CD4-positive, alpha-beta T cell treated with Interleukin-4 for 4 hours (primary cell): ENCODE results near the gene PFDN1.

ENCODE experiments used
- DNase-seq: peaks from one replicate; pipeline ENCODE4 v3.0.0-alpha.2; 2020

Gene PFDN1

DNA sequence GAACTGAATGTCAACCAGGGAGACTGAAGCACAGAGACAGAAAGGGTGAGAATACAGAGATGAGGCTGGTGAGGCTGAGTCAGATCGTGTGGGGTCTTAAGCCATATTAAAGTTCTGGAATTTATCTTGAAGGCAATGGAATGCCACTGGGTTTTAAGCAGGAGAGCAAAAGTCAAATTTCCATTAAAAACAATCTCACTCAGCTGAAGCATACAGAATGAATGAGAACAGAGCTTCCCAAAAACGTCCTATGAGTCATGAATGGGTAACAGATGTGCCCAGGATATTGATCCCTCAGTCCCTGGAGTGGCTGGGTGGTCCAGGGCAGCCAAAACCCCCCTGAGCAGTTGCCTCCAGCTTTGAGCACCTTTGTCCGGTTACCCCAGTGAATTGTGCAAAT is 44.9 kb downstream of the PFDN1 start:
- DNase-seq, result no peak

DNA sequence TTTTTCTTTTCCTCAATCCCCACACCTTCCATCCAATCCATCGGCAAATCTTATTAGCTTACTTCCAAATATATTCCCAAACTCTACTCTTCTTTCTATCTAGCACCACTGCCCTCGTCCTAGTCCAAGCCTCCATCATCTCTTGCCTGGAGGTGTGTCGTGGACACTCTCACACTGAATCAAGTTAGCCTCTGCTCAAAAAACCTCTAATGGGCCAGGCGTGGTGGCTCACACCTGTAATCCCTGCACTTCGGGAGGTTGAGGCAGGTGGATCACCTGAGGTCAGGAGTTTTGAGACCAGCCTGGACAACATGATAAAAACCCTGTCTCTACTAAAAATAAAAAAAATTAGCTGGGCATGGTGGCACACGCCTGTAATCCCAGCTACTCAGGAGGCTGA is 46.2 kb downstream of the PFDN1 start:
- DNase-seq, result no peak

- no peak for DNase-seq
Measured at GRCh38 chr5:140255460-140256157, 47.3 kb downstream of the PFDN1 start.

- peak; percentile 21 for DNase-seq
Measured at GRCh38 chr5:140253985-140254384, 48.9 kb downstream of the PFDN1 start.

DNA sequence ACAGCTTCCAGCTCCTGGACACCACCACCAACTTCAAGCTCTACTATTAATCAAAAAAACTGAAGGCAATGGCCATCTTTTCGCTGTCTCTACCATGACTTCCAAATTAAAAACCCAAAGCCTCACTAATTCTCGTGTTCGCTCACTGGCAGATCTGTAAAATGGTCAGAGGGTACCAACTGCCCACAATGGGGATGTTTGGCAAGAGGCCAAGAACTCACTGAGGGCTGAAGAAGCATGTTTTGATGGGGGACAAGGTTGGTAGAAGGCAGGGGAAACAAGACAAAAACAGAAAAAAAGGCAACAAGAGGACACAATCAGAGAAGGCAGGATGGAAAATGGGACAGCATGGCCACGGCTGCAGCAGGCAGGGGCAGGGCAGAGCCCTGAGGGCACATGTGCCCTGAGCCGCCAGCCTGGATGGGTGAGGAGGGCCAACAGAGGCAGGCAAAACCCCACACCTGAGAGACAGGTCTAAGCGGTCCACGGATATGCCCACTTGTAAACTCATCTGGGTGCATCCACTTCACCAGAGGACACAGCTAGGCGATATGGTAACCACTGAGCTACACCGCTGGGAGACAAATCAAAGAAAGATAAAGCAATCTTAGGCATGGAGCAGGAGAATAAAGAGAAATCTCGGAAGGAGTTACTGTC is 50.3 kb downstream of the PFDN1 start:
- DNase-seq, result no peak

DNA sequence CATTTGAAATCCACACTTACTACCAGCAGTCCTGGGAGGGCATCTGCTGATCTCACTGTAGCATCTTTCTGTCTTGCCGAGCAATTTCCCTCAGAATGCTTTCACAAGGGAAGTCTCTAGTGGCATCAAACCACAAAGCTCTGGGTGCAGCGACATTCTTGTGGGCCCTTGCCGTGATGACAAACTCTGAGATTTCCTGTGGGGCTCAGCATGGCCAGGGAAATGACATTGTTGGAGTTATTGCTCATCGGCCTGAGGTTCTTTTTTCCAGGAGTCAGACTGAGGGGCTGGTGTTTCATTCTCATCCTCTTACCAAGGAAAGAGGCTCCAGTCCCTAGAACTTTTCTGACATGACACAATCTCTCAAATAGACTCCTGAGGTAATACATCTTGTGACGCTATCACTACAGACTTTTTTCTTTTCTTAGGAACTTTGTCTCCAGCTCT is 51.4 kb downstream of the PFDN1 start:
- peak; percentile 73 for DNase-seq

GRCh38 chr5:140250386-140250785 is 52.5 kb downstream of the PFDN1 start:
- no peak for DNase-seq

DNA sequence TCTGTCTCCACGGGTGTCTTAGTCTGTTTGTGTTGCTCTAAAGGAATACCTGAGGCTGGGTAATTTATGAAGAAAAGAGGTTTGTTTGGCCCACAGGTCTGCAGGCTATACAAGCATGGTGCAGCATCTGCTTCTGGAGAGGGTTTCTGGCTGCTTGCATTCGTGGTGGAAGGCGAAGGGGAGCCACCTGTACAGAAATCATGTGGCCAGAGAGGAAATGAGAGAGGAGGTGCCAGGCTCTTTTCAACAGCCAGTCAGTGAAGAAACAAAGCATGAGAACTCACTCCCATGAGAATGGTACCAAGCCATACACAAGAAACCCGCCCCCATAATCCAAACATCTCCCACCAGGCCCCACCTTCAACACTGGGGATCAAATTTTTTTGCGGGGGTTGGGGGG is 53.4 kb downstream of the PFDN1 start:
- DNase-seq, result no peak

GRCh38 chr5:140248414-140248813 is 54.5 kb downstream of the PFDN1 start:
- no peak for DNase-seq

DNA sequence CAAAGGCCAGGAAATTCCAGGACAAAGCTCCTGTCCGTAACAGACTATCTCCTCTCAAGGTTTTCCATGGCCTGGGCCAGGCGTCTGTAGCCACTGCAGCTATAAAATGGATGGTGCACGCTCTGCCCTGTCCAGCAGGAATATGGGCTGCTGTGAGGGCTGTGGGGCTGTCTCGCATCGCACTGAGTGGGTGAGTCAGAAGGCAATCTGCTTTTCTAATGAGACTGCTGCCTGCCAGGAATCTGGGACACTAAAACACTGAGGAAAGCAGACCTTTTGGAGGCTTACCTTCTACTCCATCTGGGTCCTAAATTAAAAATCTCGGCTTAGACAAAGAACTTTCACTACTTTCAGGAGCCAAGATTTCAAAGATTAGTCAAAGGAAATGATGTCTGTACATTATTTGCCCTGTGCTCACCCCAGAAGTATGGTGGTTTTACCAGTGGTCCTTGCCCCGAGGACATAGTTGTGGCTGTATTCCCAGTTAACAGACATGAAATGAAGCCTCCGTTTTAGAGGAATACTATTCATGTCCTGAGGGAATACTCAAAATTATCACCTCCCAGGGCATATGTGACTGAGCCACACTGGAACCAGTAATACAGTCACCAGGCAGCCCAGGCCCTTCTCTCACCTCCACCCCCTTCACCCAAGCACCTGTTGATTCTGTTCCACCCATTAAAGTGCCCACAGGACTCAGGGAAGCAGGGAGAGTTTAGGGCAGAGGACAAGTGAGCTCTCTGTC is 56.4 kb downstream of the PFDN1 start:
- DNase-seq, result no peak

DNA sequence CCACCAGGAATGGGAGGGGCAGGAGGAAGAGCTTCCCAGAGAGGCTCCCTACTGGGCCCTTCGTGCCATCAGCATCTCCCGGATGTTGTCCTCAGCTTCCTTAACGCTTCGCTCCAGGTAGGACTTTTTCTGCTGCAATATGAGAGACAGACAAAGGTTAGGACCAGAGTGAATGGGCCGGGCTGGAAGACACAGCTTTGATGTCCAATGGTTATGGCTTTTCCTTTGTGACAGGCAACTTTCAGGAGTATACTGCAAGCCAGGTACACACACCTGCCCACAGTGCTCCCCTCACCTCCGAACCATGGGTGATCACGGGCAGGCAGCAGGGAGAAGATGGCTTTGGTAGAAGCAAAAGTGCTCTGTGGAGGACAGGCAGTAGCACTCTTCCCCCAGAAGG is 57.0 kb downstream of the PFDN1 start:
- DNase-seq, result no peak

- DNase-seq, result no peak
Measured at GRCh38 chr5:140245341-140245740, 57.6 kb downstream of the PFDN1 start.

DNA sequence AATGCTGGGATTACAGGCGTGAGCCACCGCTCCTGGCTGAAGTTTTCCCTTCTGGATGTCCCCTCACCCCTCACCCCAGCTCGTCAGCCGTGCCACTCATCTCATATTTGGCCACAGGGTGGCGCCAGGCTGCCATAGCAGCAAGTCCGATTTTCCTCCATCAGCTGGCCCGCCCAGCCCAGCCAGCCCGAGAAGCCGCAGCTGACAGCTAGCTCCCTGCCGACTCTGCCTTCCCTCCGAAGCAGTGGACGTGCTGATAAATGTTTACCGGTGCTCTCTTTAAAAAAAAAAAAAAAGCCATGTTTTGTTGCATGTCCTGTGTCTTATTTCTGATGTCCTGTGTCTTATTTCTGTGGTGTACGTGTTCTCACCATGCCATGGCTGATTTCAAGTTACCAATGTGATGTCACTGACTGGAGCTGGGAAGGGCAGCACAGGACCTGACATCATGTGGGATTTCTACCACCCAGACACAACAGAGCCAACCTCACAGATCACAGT is 58.3 kb downstream of the PFDN1 start:
- peak; percentile 68 for DNase-seq

GRCh38 chr5:140243706-140244250 is 59.1 kb downstream of the PFDN1 start:
- no peak for DNase-seq

DNA sequence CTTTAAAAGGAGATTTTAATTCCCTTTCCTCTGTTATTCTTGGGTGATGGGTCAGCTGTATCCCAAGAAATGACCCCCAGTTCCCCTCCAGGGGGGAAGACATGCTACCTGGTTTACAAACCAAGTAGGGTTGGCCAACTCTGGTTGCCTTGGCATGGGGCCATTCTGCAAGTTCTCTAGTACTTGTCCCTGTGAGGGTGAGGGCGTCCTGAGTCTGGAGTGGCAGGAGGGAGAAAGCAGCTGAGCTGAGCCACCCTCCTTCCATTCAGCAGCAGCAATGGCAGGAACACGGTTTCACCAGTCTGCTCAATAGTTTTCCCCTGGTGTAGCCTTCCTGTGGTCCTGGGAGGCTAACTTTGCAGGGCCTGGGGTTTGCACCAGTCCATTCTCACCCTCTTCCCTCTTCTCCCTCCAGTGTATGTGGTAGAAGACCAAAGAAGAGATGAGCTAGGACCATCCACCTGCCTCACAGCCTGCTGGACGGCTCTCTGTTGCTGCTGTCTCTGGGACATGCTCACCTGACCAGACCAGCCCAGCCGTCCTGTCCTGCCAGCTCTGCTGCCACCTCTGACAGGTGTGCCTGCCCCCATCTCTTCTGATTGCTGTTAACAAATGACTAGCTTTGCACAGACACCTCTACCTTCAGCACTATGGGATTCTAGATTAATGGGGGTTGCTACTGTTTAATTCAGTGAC is 59.9 kb downstream of the PFDN1 start:
- DNase-seq, result no peak

DNA sequence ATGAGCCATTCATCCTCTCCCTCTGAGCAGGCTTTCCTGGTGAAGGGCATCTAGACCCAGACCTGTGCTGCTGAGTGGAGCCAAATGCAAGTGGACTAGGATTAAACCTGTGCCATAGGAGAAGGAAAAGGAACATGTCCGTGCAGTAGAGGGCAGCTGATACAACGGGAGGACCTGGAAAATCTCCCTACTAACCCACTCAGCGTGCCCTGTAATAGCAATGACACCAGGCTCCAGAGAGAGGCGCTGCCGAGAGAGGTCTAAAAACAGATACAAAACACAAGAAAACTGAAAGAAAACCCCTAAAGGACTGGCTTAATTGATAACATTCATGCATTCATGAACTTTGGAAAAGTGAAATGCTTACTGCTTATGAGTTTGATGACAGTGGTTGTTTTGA is 60.8 kb downstream of the PFDN1 start:
- no peak for DNase-seq

DNA sequence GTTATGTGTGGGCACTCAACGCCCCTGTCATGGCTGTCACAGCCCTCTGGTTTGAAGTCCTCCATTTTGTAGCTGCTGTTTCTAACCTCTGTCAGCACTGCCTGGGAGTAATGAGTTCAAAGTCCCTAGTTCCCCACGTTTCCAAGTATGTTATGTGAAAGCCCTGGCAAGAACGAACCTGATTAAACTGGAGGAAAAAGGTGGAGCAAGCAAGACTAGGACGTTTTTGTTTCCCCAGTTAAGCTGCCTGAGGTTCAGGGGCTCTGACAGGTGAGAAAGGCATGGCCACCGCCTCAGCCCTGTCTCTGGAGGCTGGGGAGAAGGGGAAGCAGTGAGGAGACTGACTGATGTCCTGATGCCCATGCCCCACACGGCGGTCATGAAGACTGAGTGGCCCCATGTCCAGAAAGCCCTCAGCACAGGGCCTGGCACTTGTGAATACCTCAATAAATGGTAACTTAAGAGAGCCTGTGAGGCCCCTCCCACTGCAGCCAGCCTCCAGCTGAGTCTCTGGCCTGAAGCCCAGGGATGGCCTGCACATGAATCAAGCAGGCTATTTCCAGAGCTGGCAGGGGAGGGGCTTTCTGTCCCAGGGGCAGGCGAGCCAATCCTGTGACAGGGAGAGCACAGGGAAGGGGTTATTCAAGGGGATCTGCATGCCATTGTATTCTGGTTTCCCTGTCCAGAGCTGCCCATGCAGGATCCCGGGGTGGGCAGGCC is 61.8 kb downstream of the PFDN1 start:
- no peak for DNase-seq

DNA sequence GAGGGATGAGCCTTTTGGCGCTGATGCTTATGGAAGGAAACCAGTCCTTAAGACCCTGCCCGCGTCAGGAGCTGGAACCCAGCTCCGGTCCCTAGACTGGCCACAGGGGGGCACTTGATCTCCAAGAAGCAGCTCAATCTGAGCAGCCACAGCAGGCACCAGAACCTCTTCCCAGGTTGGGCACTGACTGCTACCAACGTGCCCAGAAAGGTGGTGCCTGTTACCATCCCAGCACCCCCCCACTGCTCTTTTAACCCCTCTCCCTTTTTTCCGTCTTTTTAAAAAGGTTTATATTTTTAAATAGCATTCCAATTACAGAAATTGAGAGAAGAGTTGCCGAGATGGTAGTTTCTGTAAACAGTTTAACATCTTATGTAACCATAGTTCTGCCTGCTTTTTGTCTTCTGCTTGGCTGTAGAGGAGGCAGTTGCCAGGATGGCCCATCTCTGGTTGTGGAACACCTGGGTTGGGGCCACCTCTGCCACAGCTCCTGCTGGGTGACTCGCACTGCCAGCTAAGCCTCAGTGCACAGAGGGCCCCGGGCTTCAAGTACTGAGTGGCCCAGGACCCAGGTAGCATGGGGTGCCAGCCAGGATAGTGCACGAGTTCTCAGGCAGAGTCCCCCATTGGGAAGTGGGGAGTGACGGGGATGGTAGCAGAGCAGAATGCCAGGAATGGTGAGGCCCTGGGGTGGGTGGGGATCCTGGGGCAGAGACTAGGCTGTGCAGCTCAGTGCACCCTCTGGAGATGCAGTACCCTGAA is 62.8 kb downstream of the PFDN1 start:
- DNase-seq, result peak; percentile 40

- no peak for DNase-seq
Measured at GRCh38 chr5:140239461-140239860, 63.4 kb downstream of the PFDN1 start.

GRCh38 chr5:140238756-140239155 is 64.1 kb downstream of the PFDN1 start:
- DNase-seq, result no peak

GRCh38 chr5:140236891-140237598 is 65.9 kb downstream of the PFDN1 start:
- no peak for DNase-seq
